Smooth muscle cell of the umbilical artery (primary cell): ENCODE measurements around the gene CD300E. TPM values are rescaled to one million over a fixed set of nuclear protein-coding genes. Genes with fewer than 3 reads are reported as not detected.

ENCODE experiments used
- total RNA-seq: library from RNA; depleted of rRNA; stranded (reverse); fragments of >200 nt; gene quantifications from 2 replicates; pipeline ENCODE4 v1.2.3, GENCODE V29; 2014

The CD300E gene, protein sequence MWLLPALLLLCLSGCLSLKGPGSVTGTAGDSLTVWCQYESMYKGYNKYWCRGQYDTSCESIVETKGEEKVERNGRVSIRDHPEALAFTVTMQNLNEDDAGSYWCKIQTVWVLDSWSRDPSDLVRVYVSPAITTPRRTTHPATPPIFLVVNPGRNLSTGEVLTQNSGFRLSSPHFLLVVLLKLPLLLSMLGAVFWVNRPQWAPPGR
- not detected in 2 replicates for total RNA-seq

GRCh38 chr17:74623693-74624093 is at the start of gene CD300E:
TSS of gene CD300E (minus strand) at chr17:74623738. CDS start at chr17:74623621, 117 bp downstream.

GRCh38 chr17:74592087-74592990 is 31.2 kb downstream of the CD300E start, which contains the start of gene CD300LD:
TSS of gene CD300LD (minus strand) at chr17:74592283. CDS start at chr17:74592202, 81 bp downstream.

GRCh38 chr17:74567397-74567796 is 56.1 kb downstream of the CD300E start, which contains the start of gene CD300H:
TSS of gene CD300H (minus strand) at chr17:74567509.

Other genes starting within 250 kb of the CD300E start
- gene GPRC5C, start 191.7 kb downstream of the CD300E start, total RNA-seq: 0.09 and 0.89 TPM in 2 replicates
- gene CD300A, start 157.1 kb downstream of the CD300E start, total RNA-seq: not detected in 2 replicates
- not detected in 2 replicates for gene CD300LB, start 92.3 kb downstream of the CD300E start, total RNA-seq
- gene CD300C, start 77.6 kb downstream of the CD300E start, total RNA-seq: not detected in 2 replicates
- gene CD300H, start 56.2 kb downstream of the CD300E start, total RNA-seq: not detected in 2 replicates
- gene CD300LD, start 31.5 kb downstream of the CD300E start, total RNA-seq: not detected in 2 replicates
- not detected in 2 replicates for gene CD300LF, start 89.2 kb upstream of the CD300E start, total RNA-seq
- 0.23 and 0.30 TPM in 2 replicates for gene RAB37, start 113.5 kb upstream of the CD300E start, total RNA-seq
- 14.6 and 37.0 TPM in 2 replicates for gene NHERF1, start 124.9 kb upstream of the CD300E start, total RNA-seq
- gene NAT9, start 152.6 kb upstream of the CD300E start, total RNA-seq: 55.5 and 64.7 TPM in 2 replicates
- gene GRIN2C, start 236.1 kb upstream of the CD300E start, total RNA-seq: 0.18 and 0.30 TPM in 2 replicates
- 45.0 and 52.9 TPM in 2 replicates for gene FDXR, start 249.3 kb upstream of the CD300E start, total RNA-seq